Body of pancreas (tissue), 4 donors: Measurements from ENCODE around the gene EDC4. TPM values are rescaled to one million over a fixed set of nuclear protein-coding genes. Genes with fewer than 3 reads are reported as not detected.
"Not testable (repeated sequence)": the region's sequence is repeated elsewhere in the genome, so short reads cannot be mapped to it uniquely, and the experiment has no call there.

Experiments
- ATAC-seq: fragments of 150-250 bp; one replicate; pipeline ENCODE4 v1.9.1; 2016
- DNase-seq, 4 donors: peaks; one replicate each; pipeline ENCODE4 v3.0.0-alpha.2; 2019
- H3K27ac ChIP-seq, 4 donors: fragments of 200-600 bp; sonication (generic); 1 replicate in 3 of 4; 2 replicates in 1 of 4; pipeline versions ENCODE4 v1.5.1 to v1.6.1; 2016 to 2019; ENCODE audit warnings: mild to moderate bottlenecking in 1 of 4, mixed read lengths in 1 of 4, moderate library complexity in 1 of 4
- H3K27me3 ChIP-seq, 2 donors: fragments of 200-600 bp; sonication (generic); one replicate each; pipeline ENCODE4 v1.6.0; 2016; ENCODE audit warnings: mild to moderate bottlenecking in 1 of 2
- H3K36me3 ChIP-seq, 2 donors: fragments of 200-600 bp; sonication (generic); replicated peaks in 1 of 2; 2 replicates each; pipeline ENCODE4 v1.5.1; 2016; ENCODE audit warnings: low read depth in 2 of 2; ENCODE audit not compliant: insufficient read depth in 1 of 2
- H3K4me1 ChIP-seq: fragments of 200-600 bp; sonication (generic); one replicate; pipeline ENCODE4 v1.6.0; 2016
- H3K4me3 ChIP-seq, 2 donors: fragments of 200-600 bp; sonication (generic); 1 replicate in 1 of 2; 2 replicates in 1 of 2; pipeline ENCODE4 v1.5.1; 2016 to 2019
- H3K9me3 ChIP-seq, 3 donors: fragments of 200-600 bp; sonication (generic); 1 replicate in 2 of 3; 2 replicates in 1 of 3; pipeline ENCODE4 v1.5.1; 2016
- CTCF ChIP-seq, 7 experiments: fragments of 450-650 bp in 4 of 7; fragments of 200-600 bp in 3 of 7; sonication (generic) in 3 of 7; IDR thresholded peaks; one replicate each; pipeline ENCODE4 v1.5.1; 2016 to 2019; ENCODE audit warnings: antibody characterized with exemption in 7 of 7
- POLR2A ChIP-seq, 3 donors: fragments of 450-650 bp; IDR thresholded peaks; one replicate each; pipeline ENCODE4 v1.6.1; 2016; ENCODE audit warnings: antibody characterized with exemption in 3 of 3, mild to moderate bottlenecking in 2 of 3
- WGBS, 2 donors: methylation state at CpG; one replicate each; pipeline ENCODE4 v1.1.5; 2017; 5-methylcytosine and 5-hydroxymethylcytosine counted together
- intact Hi-C: fragments of 100-400 bp; cut with DNase I; formaldehyde crosslinking; loops from one replicate; pipeline ENCODE4 v1.15.1; 2023
- total RNA-seq, 2 donors: library from RNA; depleted of rRNA; stranded (reverse); fragments of >200 nt; gene quantifications; one replicate each; pipeline ENCODE4 v1.1.0, GENCODE V29; 2016

EDC4 gene
- total RNA-seq, 2 donors from 2014 or later = 26.7 to 55.7 TPM

GRCh38 chr16:67861877-67862276 lies 11.0 kb upstream of the EDC4 start:
- Histone ChIP-seq H3K27me3 (no peaks in the 10 kb centered on the region), H3K4me1 (peaks cover 38% of the 10 kb centered on the region), H3K4me3 (no peak overlapping the region), H3K36me3 (no peaks in the 10 kb centered on the region), H3K9me3 (no peaks in the 10 kb centered on the region), H3K27ac (no peak overlapping the region)
- TF ChIP-seq CTCF (IDR thresholded peaks at IDR 0.05) = no peak
- TF ChIP-seq POLR2A (IDR thresholded peaks at IDR 0.05) = no peak
- DNase-seq (no peak), ATAC-seq (no peak)
- intact Hi-C loops = no loop called here
- 83 to 84% methylated on average over 6 of the region's 6 CpGs for WGBS, 2 donors

GRCh38 chr16:67862623-67863583 lies 9.9 kb upstream of the EDC4 start:
- Histone ChIP-seq H3K27me3 (no peaks in the 10 kb centered on the region), H3K9me3 (no peaks in the 10 kb centered on the region), H3K36me3 (no peaks in the 10 kb centered on the region), H3K4me3 (no peak overlapping the region), H3K4me1 (peaks cover 38% of the 10 kb centered on the region), H3K27ac (peak overlapping the region; percentile 0 to 18 (median 16))
- TF ChIP-seq CTCF (IDR thresholded peaks at IDR 0.05) = no peak
- TF ChIP-seq POLR2A (IDR thresholded peaks at IDR 0.05) = no peak
- DNase-seq (peak in 3 of 4 donors; percentile 19 to 45 (median 44)), ATAC-seq (peak; percentile 11)
- 76 to 88% methylated on average over 11 of the region's 11 CpGs for WGBS, 2 donors
- intact Hi-C loops = no loop called here

GRCh38 chr16:67864044-67864443 lies 8.8 kb upstream of the EDC4 start:
- peak overlapping the region in 1 of 4 donors; percentile 15 for H3K27ac ChIP-seq
- peaks cover 38% of the 10 kb centered on the region for H3K4me1 ChIP-seq
- H3K36me3 ChIP-seq, H3K27me3 ChIP-seq, H3K4me3 ChIP-seq, H3K9me3 ChIP-seq, ATAC-seq, intact Hi-C loops, DNase-seq: not testable (repeated sequence)
- 95 to 97% methylated on average over 6 of the region's 6 CpGs for WGBS, 2 donors

GRCh38 chr16:67864594-67864993 lies 8.3 kb upstream of the EDC4 start:
- Histone ChIP-seq H3K36me3 (no peaks in the 10 kb centered on the region), H3K4me3 (no peak overlapping the region), H3K27ac (peak overlapping the region in 1 of 4 donors; percentile 10), H3K9me3 (no peaks in the 10 kb centered on the region), H3K27me3 (no peaks in the 10 kb centered on the region), H3K4me1 (peaks cover 42% of the 10 kb centered on the region)
- ATAC-seq = no peak
- 91 to 95% methylated on average over 2 of the region's 2 CpGs for WGBS, 2 donors
- TF ChIP-seq CTCF (IDR thresholded peaks at IDR 0.05) (no peak), POLR2A (IDR thresholded peaks at IDR 0.05) (no peak)
- intact Hi-C loops = no loop called here
- DNase-seq = no peak

- 80 to 100% methylated on average over 1 to 2 of the region's 2 CpGs for WGBS, 2 donors
- DNase-seq (peak in 3 of 4 donors; percentile 31 to 48 (median 31)), ATAC-seq (no peak)
- no peaks in the 10 kb centered on the region for H3K27me3 ChIP-seq
- no peak overlapping the region for H3K4me3 ChIP-seq
- peak overlapping the region in 1 of 4 donors; percentile 10 for H3K27ac ChIP-seq
- TF ChIP-seq POLR2A (IDR thresholded peaks at IDR 0.05) (no peak), CTCF (IDR thresholded peaks at IDR 0.05) (peak in 3 of 7 experiments; percentile 28 to 40 (median 32))
- no peaks in the 10 kb centered on the region for H3K9me3 ChIP-seq
- H3K4me1 ChIP-seq = peaks cover 42% of the 10 kb centered on the region
- intact Hi-C loops = no loop called here
- peaks cover 0 to under 1% of the 10 kb centered on the region in 2 donors for H3K36me3 ChIP-seq
These were observed 7.5 kb upstream of the EDC4 start for GRCh38 chr16:67865318-67865717.
